Activated CD4-positive, alpha-beta T cell treated with anti-CD3 and anti-CD28 coated beads, Interleukin-2, amount 50 U/mL, for 48 hours (primary cell): ENCODE data around the gene RFWD3.
"Not testable (repeated sequence)": the region's sequence is repeated elsewhere in the genome, so short reads cannot be mapped to it uniquely, and the experiment has no call there.

ENCODE experiments used
- DNase-seq, 2 experiments: peaks; one replicate each; pipeline ENCODE4 v3.0.0-alpha.2; 2020

RFWD3 gene

DNA sequence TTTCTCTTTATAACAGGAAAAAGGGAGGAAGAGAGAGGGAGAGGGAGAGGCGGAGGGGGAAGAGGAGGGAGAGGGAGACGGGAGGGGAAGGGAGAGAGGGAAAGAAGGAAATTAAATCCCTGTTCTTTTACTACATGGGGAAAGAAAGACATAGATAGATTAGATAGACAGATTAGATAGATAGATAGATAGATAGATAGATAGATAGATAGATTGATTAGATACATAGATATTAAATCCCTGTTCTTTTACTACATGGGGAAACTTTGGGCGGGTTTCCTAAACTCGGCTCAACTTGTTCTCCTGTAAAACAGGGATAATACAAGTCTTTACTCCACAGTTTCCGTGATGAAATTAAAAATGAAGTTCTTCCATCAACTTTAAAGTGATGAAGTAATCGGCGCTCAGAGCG lies 661 bp downstream of the RFWD3 start:
- DNase-seq = no peak

DNA sequence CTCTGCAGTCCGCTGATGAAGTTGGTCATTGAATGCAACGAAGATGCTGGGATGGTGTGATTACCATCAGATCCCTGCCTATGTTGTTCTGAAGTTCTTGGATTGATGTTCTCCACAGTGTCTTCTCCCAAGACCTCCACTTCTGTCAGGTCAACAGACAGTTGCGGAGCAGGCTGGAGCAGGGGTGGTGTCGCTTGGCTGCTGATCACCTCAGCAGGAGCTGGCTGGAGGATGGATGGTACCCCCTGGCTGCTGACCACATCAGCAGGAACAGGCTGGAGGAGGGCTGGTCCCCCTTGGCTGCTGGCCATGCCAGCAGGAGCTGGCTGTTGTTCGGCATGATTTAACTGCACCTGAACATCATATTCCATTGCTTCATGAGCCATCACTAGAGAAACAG lies 5.6 kb downstream of the RFWD3 start:
- no peak for DNase-seq

DNA sequence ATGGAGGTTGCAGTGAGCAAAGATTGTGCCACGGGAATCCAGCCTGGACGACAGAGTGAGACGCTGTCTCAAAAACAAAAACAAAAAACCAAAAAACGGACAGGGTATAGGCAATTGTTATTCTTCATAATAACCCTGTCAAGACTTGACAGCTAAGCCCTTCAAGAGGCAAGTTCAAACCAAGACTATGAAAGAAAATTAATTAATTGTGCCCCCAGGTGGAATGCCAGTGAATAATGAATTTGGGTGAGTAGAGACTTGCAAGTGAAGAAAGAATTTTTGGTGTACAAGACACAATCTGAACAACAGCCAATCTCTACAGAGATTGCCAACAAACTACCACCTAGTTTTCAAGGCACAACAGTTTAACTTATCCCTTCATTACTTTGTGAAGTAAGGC lies 6.3 kb downstream of the RFWD3 start:
- DNase-seq = no peak

DNA sequence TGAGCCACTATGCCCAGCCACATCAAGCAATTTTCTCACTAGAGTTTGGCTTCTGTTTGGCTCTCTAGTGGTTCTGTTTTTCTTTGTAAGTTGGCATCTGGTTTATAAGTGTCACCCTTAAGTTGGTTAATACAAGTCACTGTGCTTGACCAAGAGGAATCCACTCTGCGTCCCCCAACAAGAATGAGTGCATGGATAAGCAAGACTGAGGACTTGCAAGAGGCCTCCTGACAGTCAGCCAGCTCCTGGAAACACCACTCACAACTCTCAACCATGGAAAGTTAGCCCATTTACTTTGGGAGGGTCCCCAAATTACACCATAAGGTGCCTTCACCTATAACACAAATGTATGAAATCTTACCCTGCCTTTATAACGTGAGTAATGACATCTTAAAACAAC lies 7.6 kb downstream of the RFWD3 start:
- no peak for DNase-seq

DNA sequence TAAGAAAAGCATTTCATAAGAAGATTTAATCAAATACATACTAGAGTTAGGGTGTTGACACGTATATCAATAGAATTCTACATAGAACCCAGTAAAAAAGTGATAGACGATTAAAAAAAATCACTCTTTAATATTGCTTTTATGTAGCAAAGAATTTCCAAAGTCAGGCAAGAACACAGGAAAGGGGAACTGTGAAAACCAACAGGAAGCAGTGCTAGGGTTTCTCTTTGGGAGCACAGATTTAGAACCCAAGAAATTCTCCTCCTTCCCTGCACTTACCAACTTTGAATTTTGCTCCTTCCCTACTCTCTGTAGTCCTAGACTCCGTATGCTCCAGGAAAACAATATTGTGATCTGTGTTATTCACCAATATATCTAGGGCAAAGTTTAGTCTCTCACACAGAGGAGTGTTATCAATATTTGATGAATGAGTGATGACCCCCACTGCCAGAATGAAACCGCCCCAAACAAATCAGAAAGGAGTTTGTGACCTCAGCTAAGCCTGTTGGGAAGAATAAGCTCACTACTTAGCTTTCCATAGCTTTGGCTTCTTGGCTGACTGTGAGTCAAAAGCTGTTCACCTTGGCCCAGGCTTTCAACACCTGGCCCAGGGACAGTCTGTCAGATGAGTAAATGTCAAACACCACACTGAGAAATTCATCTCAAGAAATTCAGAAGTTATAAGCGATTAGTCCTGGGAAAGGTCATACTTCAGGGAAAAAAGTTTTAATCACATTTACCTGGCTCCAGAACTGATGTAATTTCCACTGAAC lies 8.6 kb downstream of the RFWD3 start:
- DNase-seq = no peak

DNA sequence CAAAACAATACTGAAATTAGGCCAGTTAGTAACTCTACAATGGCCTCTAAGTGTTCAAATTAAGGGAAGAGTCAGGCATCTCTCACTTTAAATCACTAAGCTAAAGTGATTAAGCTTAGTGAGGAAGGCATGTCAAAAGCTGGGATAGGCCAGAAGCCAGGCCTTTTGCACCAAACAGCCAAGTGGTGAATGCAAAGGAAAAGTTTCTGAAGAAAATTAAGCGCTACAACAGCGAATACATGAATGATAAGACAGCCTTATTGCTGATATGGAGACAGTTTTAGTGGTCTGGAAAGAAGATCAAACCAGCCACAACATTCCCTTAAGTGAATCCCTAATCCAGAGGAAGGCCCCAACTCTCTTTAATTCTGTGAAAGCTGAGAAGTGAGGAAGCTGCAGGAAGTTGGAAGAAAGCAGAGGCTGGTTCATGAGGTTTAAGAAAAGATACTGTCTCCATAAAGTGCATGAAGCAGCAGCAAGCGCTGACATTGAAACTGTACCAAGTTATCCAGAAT lies 12.1 kb downstream of the RFWD3 start:
- no peak for DNase-seq

DNA sequence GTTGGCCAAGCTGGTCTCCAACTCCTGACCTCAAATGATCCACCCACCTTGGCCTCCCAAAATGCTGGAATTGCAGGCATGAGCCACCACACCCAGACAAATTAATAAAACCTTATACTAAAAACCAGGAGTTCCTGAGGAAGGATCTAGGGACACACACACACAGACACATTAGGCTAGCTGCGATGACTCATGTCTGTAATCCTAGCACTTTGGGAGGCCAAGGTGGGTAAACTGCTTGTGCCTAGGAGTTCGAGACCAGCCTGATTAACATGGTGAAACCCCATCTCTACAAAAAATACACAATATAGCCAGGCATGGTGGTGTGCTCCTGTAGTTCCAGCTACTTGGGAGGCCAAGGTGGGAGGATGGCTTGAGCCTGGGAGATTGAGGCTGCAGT lies 13.8 kb downstream of the RFWD3 start:
- not testable (repeated sequence) for DNase-seq

DNA sequence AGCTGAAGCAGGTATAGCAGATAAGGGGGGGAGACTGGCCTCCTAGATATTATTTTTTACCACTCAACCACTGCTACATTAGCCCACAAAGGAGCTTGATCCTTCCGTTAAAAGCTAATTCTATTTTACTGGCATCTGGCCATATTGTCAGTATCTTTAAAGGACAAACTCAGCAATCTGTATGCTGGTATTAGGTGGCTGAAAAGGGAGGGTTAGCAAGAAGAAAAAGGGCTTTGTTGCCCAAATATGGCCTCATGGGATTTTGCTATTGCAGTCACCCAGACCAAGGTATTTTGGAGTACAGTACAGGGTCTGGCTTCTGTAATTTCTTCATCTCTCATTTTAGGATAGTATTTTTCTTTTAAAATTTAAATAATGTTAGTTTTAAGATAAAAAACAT lies 14.4 kb downstream of the RFWD3 start:
- no peak for DNase-seq

DNA sequence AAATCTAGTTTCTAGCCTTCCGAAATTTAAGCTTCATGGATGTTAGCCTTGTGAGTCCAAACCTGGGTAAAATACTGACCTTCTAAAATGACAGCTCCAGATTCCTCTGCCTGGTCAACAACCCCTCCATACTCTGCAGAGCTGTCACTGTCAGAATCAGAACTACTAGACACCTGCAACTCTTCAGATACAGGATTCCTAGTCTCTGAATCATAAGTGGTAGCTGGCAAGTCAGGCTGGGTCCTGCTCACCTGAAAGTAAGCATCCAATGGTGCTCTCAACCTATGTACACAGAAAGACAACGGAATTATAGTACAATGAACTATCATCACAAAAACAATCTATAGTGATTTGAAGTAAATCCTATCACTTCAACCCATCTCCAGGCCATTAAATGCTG lies 14.8 kb downstream of the RFWD3 start:
- DNase-seq = no peak

DNA sequence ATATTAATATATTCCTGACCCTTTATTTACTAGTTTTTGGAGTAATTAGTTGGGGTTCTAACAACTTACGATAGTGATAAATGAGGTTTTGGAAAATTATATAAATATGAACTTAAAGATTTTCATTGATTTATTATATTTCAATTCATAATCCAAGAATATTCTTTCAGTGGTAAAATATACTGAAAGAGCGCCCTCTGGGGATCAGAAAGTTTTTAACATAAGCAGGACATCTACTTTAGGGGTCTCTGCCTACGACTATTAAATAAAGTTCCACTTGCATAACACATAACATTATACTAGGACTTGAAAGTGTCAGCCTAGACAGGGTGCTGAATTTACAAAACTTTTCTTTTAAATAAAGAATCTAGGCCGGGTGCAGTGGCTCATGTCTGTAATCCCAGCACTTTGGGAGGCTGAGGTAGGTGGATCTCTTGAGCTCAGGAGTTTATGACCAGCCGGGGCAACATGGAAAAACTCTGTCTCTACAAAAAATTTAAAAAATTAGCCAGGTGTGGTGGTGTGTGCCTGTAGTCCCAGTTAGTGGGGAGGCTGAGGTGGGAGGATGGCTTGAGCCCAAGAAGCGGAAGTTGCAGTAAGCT lies 15.6 kb downstream of the RFWD3 start:
- no peak for DNase-seq

DNA sequence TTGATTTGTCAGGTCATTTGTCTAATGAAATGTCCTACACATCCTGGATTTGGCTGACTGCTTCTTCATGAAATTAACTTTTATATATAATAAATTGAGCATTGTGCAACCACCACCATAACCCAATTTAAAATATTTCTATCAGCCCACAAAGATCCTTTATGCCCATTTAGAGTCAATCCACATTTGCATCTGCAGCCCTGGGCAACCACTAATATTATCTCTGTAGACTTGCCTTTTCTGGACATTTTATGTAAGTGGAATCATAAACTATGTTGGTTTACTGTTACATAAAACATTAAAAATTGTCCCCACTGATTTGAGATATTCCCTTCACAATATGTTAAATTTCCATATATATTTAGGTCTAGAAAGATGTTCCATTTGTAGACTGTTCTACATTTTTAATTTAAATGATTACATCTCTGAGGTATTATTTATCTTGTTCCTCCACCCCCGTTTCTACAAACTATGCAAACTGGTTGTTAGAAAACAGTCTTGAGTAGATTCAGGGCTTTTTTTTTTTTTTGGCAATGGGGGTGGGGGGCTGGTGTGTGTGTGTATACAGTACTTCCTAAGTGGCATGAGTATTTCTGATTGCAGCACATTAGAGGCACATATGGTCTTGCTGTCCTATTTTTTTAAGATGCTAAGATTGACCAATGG lies 16.7 kb downstream of the RFWD3 start:
- DNase-seq = no peak

DNA sequence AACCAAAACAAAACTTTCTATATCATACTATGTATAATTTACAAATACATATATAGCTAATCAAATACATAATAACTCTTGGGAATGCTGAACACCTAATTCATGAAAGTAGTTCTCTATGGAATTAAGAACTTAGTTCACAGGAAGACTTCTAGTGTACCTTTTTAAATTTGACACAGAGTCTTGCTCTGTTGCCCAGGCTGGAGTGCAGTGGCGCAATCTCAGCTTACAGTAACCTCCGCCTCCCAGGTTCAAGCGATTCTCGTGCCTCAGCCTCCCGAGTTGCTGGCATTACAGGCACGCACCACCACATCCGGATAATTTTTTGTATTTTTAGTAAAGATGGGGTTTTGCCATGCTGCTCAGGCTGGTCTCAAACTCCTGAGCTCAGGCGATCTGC lies 24.7 kb downstream of the RFWD3 start:
- no peak for DNase-seq

DNA sequence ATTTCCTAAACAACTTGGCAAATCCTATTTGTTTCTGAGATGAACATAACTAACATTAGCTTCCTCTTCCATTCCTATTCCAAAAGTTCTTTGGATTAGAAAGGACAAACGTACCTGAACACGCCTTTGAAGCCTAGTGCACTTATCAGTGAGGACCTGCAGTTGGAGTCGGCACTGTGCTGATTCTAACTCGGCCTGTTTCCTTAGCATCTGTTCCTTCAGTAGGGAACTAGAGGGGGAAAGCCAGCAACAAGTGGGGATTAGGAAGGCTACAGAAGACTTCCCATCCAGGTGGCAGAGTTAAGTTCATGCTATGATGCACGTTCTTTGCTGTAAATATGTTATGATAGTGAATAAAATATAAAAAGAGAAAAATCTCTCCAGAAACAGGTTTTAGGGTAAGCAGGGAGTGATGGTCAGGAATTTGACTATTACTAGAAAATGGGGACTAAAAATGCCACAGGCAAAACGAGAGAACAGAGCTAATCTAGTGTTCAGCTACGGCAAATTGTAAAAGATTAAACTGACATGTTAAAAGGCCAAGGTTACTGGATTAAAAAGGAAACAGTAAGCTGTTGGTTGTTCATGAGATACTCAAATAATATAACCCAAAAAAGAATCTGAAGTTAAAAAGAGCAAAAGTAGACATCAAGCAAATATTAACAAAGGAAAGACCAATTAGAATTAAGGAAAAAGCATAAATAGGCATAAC lies 28.8 kb downstream of the RFWD3 start:
- DNase-seq = no peak

DNA sequence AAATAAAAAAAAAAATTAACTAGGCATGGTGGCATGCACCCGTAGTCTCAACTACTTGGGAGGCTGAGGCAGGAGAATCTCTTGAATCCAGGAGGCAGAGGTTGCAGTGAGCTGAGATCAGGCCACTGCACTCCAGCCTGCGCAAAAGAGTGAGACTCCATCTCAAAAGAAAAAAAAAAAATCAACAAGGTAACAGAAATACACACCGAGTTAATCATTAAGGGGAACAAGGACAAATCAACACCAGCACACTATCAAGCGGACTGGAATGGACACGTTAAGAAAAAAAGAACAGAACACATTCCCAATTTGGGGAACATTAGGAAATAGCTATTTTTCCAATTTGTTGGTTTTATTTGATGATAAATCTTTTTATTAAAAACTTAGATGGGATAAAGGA lies 31.4 kb downstream of the RFWD3 start:
- DNase-seq = no peak

DNA sequence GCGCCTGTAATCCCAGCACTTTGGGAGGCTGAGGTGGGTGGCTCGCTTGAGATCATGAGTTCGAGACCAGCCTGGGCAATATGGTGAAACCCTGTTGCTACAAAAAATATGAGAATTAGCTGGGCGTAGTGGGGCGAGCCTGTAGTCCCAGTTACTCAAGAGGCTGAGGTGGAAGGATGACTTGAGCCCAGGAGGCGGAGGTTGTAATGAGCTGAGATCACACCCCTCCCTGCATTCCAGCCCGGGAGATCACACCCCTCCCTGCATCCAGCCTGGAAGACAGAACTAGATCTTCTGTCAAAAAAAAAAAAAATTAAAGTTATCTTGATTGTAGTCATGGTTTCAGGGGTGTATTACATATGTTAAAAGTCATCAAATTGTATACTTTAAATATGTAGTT lies 33.0 kb downstream of the RFWD3 start:
- DNase-seq = no peak

DNA sequence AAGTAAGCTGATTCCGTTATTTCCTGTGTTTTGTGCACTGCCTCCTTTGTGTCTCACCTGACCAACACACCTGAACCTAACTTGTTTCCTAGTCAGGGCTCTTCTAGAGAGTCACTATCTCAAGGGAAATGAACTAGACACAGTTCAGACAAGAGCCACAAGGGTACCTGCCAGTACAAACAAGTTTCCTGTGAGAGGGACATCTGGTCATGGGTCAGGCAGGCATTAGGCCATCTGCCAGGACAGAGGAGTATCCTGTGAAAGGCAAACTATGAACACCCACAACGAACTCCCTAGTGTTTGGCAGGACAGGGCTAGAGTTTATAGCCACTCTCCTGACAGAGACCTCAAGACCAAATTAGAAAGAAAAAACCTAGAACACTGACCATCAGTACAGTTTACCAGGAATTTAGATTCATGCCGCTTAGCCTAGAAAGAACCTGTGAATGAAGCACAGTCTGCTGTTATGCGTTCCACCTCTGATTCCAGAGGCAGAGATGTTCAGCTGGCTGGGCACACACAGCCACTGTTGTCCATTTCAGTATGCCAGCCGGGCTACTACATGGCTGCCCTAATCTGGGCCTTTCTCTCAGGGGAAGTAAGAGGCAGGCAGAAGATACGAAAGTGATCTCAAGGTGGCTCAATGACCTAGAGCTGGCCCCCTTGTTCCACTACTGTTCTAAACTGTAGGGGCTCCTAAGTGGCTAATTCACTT lies 39.0 kb downstream of the RFWD3 start:
- DNase-seq = no peak

DNA sequence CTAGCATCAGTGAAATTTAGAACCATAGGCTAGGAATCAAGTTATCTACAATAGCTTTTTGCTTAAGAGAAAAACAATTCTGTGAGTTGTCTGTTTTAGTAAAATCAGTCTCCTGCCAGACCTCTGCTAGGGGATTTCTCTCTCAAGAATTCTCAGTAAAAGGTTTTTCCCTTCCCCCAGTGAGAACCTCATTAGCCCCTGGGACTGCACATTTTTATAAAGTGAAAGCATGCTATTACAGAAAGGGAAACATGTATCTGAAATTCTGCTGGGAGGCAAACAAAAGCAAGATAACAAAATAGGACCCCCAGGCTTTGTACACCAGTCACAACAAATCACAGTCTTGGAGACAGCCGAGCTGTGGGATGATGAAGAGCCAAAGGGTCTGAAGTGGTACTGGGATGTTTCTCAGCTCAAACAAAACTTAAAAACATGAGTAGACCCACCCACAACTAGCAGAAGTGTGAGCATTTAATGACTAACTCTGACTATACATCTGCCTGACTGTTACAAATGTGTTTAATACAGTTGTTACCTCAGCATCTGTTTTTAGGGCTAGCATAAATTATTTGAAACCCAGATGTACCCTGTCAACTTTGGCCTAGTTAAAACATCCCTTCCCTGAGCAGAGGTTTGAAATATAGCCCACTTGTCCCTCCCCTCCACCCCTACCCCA lies 39.8 kb downstream of the RFWD3 start:
- peak in 1 of 2 experiments; percentile 21 for DNase-seq

DNA sequence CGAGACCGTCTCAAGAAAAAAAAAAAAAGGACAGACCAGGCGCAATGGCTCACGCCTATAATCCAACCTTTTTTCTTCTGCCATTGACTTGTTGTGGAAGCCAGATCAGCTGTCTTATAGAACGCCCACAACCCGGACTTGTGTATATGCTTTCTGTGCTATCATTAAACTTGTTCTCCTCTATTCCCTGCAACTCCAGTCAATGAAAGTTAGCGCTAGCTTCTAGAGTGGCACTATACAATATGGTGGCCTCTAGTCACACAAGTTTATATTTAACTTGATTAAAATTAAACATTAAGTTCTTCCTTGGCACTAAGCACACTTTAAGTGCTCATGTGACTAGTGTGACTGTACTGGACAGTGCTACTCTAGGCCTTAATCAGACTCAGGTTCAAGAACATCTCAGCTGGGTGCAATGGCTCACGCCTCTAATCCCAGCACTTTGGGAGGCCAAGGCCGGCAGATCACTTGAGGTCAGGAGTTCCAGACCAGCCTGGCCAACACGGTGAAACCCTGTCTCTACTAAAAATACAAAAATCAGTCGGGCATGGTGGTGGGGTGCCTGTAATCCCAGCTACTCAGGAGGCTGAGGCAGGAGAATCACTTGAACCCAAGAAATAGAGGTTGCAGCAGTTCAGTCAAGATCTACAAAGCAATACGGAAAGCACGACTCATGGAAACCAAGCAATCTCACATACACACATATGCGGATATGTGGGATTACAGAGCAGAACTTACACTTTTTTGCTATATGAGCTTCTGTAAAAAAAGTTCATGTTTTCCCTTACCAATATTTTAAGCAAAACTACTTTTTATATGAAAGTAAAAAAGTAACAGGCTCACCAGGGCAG lies 41.0 kb downstream of the RFWD3 start:
- peak in 1 of 2 experiments; percentile 23 for DNase-seq

DNA sequence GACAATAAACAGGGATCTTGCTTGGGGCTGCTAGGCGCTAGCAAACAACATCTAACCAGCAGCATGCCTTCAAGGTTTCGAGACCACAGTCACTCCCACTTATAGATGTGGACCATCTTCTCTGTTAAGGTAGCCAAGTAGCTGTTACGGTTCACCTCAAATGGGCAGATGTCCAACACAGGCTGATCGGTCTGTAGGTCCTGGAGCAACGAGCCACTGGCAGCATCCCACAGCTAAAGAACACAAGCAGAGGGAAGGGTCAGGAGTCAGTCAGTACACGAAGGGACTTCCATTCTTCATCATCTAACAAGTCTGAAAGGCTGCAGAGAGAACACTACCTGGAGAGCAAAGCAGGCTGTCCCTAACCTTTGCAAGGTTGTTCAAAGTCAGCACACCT lies 42.8 kb downstream of the RFWD3 start:
- DNase-seq = no peak

DNA sequence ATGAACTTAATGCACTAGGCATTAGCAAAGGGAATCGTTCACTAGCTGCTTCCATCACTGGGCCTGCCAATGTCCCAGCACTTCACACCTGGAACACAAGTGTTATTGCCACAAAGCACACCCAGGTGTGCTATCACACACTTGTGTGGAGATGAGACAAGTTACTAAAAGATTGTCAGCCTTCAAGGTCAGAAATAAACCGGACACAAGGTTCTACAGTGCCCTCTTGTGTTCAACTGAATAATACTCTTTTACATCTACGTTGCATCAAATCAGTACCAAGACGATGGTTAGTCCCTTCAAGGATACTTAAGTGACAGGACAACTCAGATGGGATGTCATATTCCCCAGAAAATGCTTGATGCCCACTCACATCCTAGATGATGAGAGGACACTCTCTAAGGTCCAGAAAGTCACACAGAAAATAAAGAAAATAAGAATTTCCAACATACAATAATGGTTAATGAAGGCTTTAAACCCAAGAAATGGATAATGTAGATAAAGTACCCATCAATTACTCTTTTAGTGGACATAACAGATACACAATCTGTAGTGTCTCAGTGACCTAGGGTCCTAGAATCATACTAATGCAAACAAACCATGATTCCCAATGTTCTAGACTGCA lies 43.4 kb downstream of the RFWD3 start:
- no peak for DNase-seq

DNA sequence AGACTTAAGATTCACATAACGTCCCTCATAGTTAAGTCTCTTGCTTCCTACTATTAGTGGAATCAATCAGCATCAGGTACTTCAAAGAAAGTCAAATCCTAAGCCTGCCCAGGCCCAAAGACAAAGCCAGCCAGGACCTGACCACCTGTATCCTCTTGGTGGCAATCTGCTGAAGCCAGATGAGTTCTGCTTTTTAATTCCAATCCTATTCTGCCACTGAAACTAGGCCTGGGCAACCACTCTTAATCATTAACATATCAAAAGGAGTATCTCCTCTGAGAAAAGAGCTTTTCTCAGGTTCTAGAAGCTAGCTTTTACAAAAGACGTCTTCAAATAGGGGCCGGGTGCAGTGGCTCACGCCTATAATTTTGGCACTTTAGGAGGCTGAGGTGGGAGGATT lies 44.7 kb downstream of the RFWD3 start:
- DNase-seq = no peak
